Esophagus muscularis mucosa (tissue), 4 donors: ENCODE data around the gene FBXO10. TPM values are rescaled to one million over a fixed set of nuclear protein-coding genes. Genes with fewer than 3 reads are reported as not detected.

Experiments used
- DNase-seq: peaks from one replicate; pipeline ENCODE4 v3.0.0-alpha.2; 2017; ENCODE audit errors: extremely low spot score
- H3K27ac ChIP-seq, 4 donors: fragments of 200-600 bp; sonication (generic); replicated peaks in 1 of 4; 1 replicate in 3 of 4; 2 replicates in 1 of 4; pipeline ENCODE4 v1.5.1; 2016 to 2019; ENCODE audit warnings: mild to moderate bottlenecking in 1 of 4
- H3K27me3 ChIP-seq, 4 donors: fragments of 200-600 bp; sonication (generic); one replicate each; pipeline versions ENCODE4 v1.5.1 to v1.6.0; 2016 to 2019
- H3K36me3 ChIP-seq, 4 donors: fragments of 200-600 bp; sonication (generic); one replicate each; pipeline ENCODE4 v1.5.1; 2016 to 2019
- H3K4me1 ChIP-seq, 4 donors: fragments of 200-600 bp; sonication (generic); one replicate each; pipeline ENCODE4 v1.5.1; 2016 to 2019
- H3K4me3 ChIP-seq, 4 donors: fragments of 200-600 bp; sonication (generic); 1 replicate in 2 of 4; 2 replicates in 2 of 4; pipeline ENCODE4 v1.5.1; 2016 to 2019; ENCODE audit warnings: mild to moderate bottlenecking in 4 of 4, moderate library complexity in 1 of 4
- H3K9me3 ChIP-seq, 4 donors: fragments of 200-600 bp; sonication (generic); 1 replicate in 3 of 4; 2 replicates in 1 of 4; pipeline ENCODE4 v1.5.1; 2016 to 2019
- CTCF ChIP-seq, 3 experiments: fragments of 200-600 bp in 2 of 3; fragments of 450-650 bp in 1 of 3; sonication (generic) in 2 of 3; IDR thresholded peaks; one replicate each; pipeline ENCODE4 v1.5.1; 2017 to 2019; ENCODE audit warnings: antibody characterized with exemption in 3 of 3, mild to moderate bottlenecking in 2 of 3, moderate library complexity in 1 of 3
- EP300 ChIP-seq: sonication (generic); formaldehyde crosslinking; IDR thresholded peaks from one replicate; pipeline ENCODE4 v1.6.1; 2017; ENCODE audit warnings: antibody characterized with exemption
- POLR2A ChIP-seq: fragments of 450-650 bp; IDR thresholded peaks from one replicate; pipeline ENCODE4 v1.6.1; 2017; ENCODE audit warnings: antibody characterized with exemption, moderate library complexity, mild to moderate bottlenecking, low read depth
- POLR2AphosphoS5 ChIP-seq, 2 donors: sonication (generic); formaldehyde crosslinking; IDR thresholded peaks; one replicate each; pipeline ENCODE4 v1.6.1; 2017; ENCODE audit warnings: antibody characterized with exemption in 2 of 2
- WGBS: methylation state at CpG from one replicate; pipeline ENCODE4 v1.1.5; 2018; 5-methylcytosine and 5-hydroxymethylcytosine counted together
- intact Hi-C: fragments of 100-400 bp; cut with DNase I; formaldehyde crosslinking; loops from one replicate; pipeline ENCODE4 v1.15.1; 2023
- total RNA-seq, 4 donors: library from RNA; depleted of rRNA; stranded (reverse); fragments of >200 nt; gene quantifications; one replicate each; pipeline versions ENCODE4 v1.1.0 to v1.2.1, GENCODE V29; 2016

Gene FBXO10
- total RNA-seq, 4 donors from 2014 or later = 5.5 to 11.2 (median 9.0) TPM

GRCh38 chr9:37618817-37619216, 42.6 kb upstream of the FBXO10 start:
- intact Hi-C loops = no loop called here
- DNase-seq = no peak
- H3K27me3 ChIP-seq = peaks cover 0 to 3% (median 0%) of the 10 kb centered on the region in 4 donors
- no peaks in the 10 kb centered on the region for H3K4me1 ChIP-seq
- 92% methylated on average over 4 of the region's 4 CpGs for WGBS
- H3K4me3 ChIP-seq = no peak overlapping the region
- TF ChIP-seq EP300 (no peak), POLR2A (no peak), POLR2AphosphoS5 (IDR thresholded peaks at IDR 0.05) (no peak), CTCF (IDR thresholded peaks at IDR 0.05) (no peak)
- H3K9me3 ChIP-seq = no peaks in the 10 kb centered on the region
- no peaks in the 10 kb centered on the region for H3K36me3 ChIP-seq
- no peak overlapping the region for H3K27ac ChIP-seq

- Histone ChIP-seq H3K9me3 (no peaks in the 10 kb centered on the region), H3K4me1 (no peaks in the 10 kb centered on the region), H3K27me3 (peaks cover 0 to 3% (median 0%) of the 10 kb centered on the region in 4 donors), H3K4me3 (no peak overlapping the region), H3K36me3 (no peaks in the 10 kb centered on the region), H3K27ac (no peak overlapping the region)
- intact Hi-C loops = no loop called here
- TF ChIP-seq EP300 = no peak
- no peak for TF ChIP-seq CTCF (IDR thresholded peaks at IDR 0.05)
- no peak for TF ChIP-seq POLR2AphosphoS5 (IDR thresholded peaks at IDR 0.05)
- no peak for TF ChIP-seq POLR2A
- no peak for DNase-seq
- WGBS = 48% methylated on average over 4 of the region's 4 CpGs
These were observed 41.7 kb upstream of the FBXO10 start for GRCh38 chr9:37617832-37618231.

- Histone ChIP-seq H3K36me3 (no peaks in the 10 kb centered on the region), H3K4me3 (no peak overlapping the region), H3K27ac (no peak overlapping the region), H3K27me3 (peaks cover 0 to 3% (median 0%) of the 10 kb centered on the region in 4 donors), H3K9me3 (no peaks in the 10 kb centered on the region), H3K4me1 (no peaks in the 10 kb centered on the region)
- DNase-seq = no peak
- WGBS = 93% methylated on average over 2 of the region's 2 CpGs
- TF ChIP-seq POLR2AphosphoS5 (IDR thresholded peaks at IDR 0.05) (no peak), POLR2A (no peak), CTCF (IDR thresholded peaks at IDR 0.05) (no peak), EP300 (no peak)
- intact Hi-C loops = no loop called here
These were observed 41.0 kb upstream of the FBXO10 start for GRCh38 chr9:37617161-37617560.

- no peak for DNase-seq
- Histone ChIP-seq H3K4me3 (no peak overlapping the region), H3K4me1 (no peaks in the 10 kb centered on the region), H3K36me3 (no peaks in the 10 kb centered on the region), H3K9me3 (no peaks in the 10 kb centered on the region), H3K27me3 (peaks cover 0 to 3% (median 0%) of the 10 kb centered on the region in 4 donors), H3K27ac (no peak overlapping the region)
- intact Hi-C loops = no loop called here
- WGBS = 80% methylated on average over 1 of the region's 1 CpG
- TF ChIP-seq POLR2AphosphoS5 (IDR thresholded peaks at IDR 0.05) (no peak), EP300 (no peak), CTCF (IDR thresholded peaks at IDR 0.05) (no peak)
These were observed 35.8 kb upstream of the FBXO10 start for GRCh38 chr9:37611961-37612360.

GRCh38 chr9:37611014-37611413, 34.8 kb upstream of the FBXO10 start:
- H3K4me1 ChIP-seq = no peaks in the 10 kb centered on the region
- intact Hi-C loops = no loop called here
- H3K4me3 ChIP-seq = no peak overlapping the region
- H3K27me3 ChIP-seq = peaks cover 0 to 3% (median 0%) of the 10 kb centered on the region in 4 donors
- H3K27ac ChIP-seq = no peak overlapping the region
- H3K36me3 ChIP-seq = no peaks in the 10 kb centered on the region
- no peak for TF ChIP-seq POLR2AphosphoS5 (IDR thresholded peaks at IDR 0.05)
- TF ChIP-seq CTCF (IDR thresholded peaks at IDR 0.05) = no peak
- no peak for TF ChIP-seq EP300
- TF ChIP-seq POLR2A = no peak
- no peaks in the 10 kb centered on the region for H3K9me3 ChIP-seq
- 69% methylated on average over 6 of the region's 6 CpGs for WGBS
- DNase-seq = no peak
